SK-N-SH (cell line): ENCODE results near the gene SETBP1.

Experiments used
- CTCF ChIP-seq: fragments of 200-600 bp; sonication (generic); IDR thresholded peaks from 2 replicates; pipeline ENCODE4 v1.6.1; 2017; ENCODE audit warnings: antibody characterized with exemption, mild to moderate bottlenecking, moderate library complexity
- EP300 ChIP-seq, 2 experiments: IDR thresholded peaks; 2 replicates each; pipeline versions ENCODE4 v1.4.0 to v1.6.1; 2012; ENCODE audit warnings: borderline replicate concordance in 1 of 2, low read depth in 1 of 2, low read length in 1 of 2
- MAX ChIP-seq: IDR thresholded peaks from 2 replicates; pipeline ENCODE4 v1.4.0; 2012; ENCODE audit warnings: low read depth
- POLR2AphosphoS5 ChIP-seq: IDR thresholded peaks from 2 replicates; pipeline ENCODE4 v1.6.1; 2012; ENCODE audit warnings: low read depth, low read length
- REST ChIP-seq: IDR thresholded peaks from 2 replicates; pipeline ENCODE4 v1.6.1; 2012; ENCODE audit warnings: mild to moderate bottlenecking, low read depth, low read length, moderate library complexity
- USF1 ChIP-seq: IDR thresholded peaks from 2 replicates; pipeline ENCODE4 v1.4.0; 2012; ENCODE audit warnings: low read depth, borderline replicate concordance
- YY1 ChIP-seq: IDR thresholded peaks from 2 replicates; pipeline ENCODE4 v1.4.0; 2012; ENCODE audit warnings: low read depth, mild to moderate bottlenecking

- TF ChIP-seq CTCF (no peak), USF1 (no peak), YY1 (no peak), REST (no peak), EP300 (IDR thresholded peaks at IDR 0.05; ENCODE audit: borderline replicate concordance in 1 of 2, low read depth in 1 of 2, low read length in 1 of 2) (peak in 1 of 2 experiments; percentile 32; a peak in 1 of 4 replicates), POLR2AphosphoS5 (no peak), MAX (no peak)
These were observed 262.7 kb downstream of the SETBP1 start for GRCh38 chr18:44943311-44943881.
